Trophoblast cell (in vitro differentiated cells and primary cell): ENCODE data around the gene TAC4.

Source experiments
- DNase-seq, 2 donors: peaks; one replicate each; pipeline ENCODE4 v3.0.0-alpha.2; 2016
- H2AFZ ChIP-seq: 2 replicates; pipeline ENCODE4 v1.6.1; 2013; ENCODE audit warnings: low read length, moderate library complexity, mild to moderate bottlenecking; ENCODE audit not compliant: insufficient read depth, poor library complexity
- H2AK5ac ChIP-seq: 2 replicates; pipeline ENCODE4 v1.6.1; 2013; ENCODE audit warnings: mild to moderate bottlenecking, low read length
- H2BK120ac ChIP-seq: 2 replicates; pipeline ENCODE4 v1.6.1; 2013; ENCODE audit warnings: low read length, mild to moderate bottlenecking, moderate library complexity; ENCODE audit not compliant: insufficient read depth, poor library complexity
- H2BK12ac ChIP-seq: 2 replicates; pipeline ENCODE4 v1.6.1; 2013; ENCODE audit warnings: mild to moderate bottlenecking, low read length, moderate library complexity
- H2BK5ac ChIP-seq: 2 replicates; pipeline ENCODE4 v1.6.1; 2013; ENCODE audit warnings: low read length, low read depth, moderate library complexity, mild to moderate bottlenecking; ENCODE audit not compliant: poor library complexity
- H3K14ac ChIP-seq: 2 replicates; pipeline ENCODE4 v1.6.1; 2013; ENCODE audit warnings: mild to moderate bottlenecking, low read length
- H3K18ac ChIP-seq: 2 replicates; pipeline ENCODE4 v1.6.1; 2013; ENCODE audit warnings: mild to moderate bottlenecking, low read length
- H3K23ac ChIP-seq: 2 replicates; pipeline ENCODE4 v1.6.1; 2013; ENCODE audit warnings: low read length
- H3K27ac ChIP-seq: 2 replicates; pipeline ENCODE4 v1.5.1; 2013; ENCODE audit warnings: low read depth, mild to moderate bottlenecking, inconsistent platforms, low read length, moderate library complexity
- H3K27me3 ChIP-seq: 2 replicates; pipeline ENCODE4 v1.6.1; 2013; ENCODE audit warnings: inconsistent platforms, mild to moderate bottlenecking, low read length, moderate library complexity; ENCODE audit not compliant: insufficient read depth
- H3K36me3 ChIP-seq, 2 experiments: 1 replicate in 1 of 2; 2 replicates in 1 of 2; pipeline ENCODE4 v1.6.1; 2013; ENCODE audit warnings: low read length in 2 of 2, mild to moderate bottlenecking in 2 of 2, moderate library complexity in 1 of 2; ENCODE audit not compliant: insufficient read depth in 2 of 2, control insufficient read depth in 1 of 2
- H3K4ac ChIP-seq: 2 replicates; pipeline ENCODE4 v1.6.1; 2013; ENCODE audit warnings: low read depth, mild to moderate bottlenecking, low read length, moderate library complexity
- H3K4me1 ChIP-seq, 2 experiments: 1 replicate in 1 of 2; 2 replicates in 1 of 2; pipeline ENCODE4 v1.6.1; 2013; ENCODE audit warnings: low read length in 2 of 2, mild to moderate bottlenecking in 2 of 2, moderate library complexity in 1 of 2; ENCODE audit not compliant: insufficient read depth in 2 of 2, control insufficient read depth in 1 of 2
- H3K4me2 ChIP-seq: 2 replicates; pipeline ENCODE4 v1.6.1; 2013; ENCODE audit warnings: inconsistent platforms, mild to moderate bottlenecking, low read length, moderate library complexity
- H3K4me3 ChIP-seq: 2 replicates; pipeline ENCODE4 v1.5.1; 2013; ENCODE audit warnings: mild to moderate bottlenecking, low read depth, low read length, inconsistent platforms
- H3K79me1 ChIP-seq: one replicate; pipeline ENCODE4 v1.6.1; 2013; ENCODE audit warnings: low read length
- H3K79me2 ChIP-seq: 2 replicates; pipeline ENCODE4 v1.6.1; 2013; ENCODE audit warnings: low read length, mild to moderate bottlenecking; ENCODE audit not compliant: control insufficient read depth, insufficient read depth, poor library complexity
- H3K9ac ChIP-seq: 2 replicates; pipeline ENCODE4 v1.6.1; 2013; ENCODE audit warnings: mild to moderate bottlenecking, low read length
- H3K9me3 ChIP-seq: 2 replicates; pipeline ENCODE4 v1.6.1; 2013; ENCODE audit warnings: low read depth, mild to moderate bottlenecking, control low read depth, inconsistent platforms, low read length; ENCODE audit not compliant: insufficient read depth
- H4K12ac ChIP-seq: 2 replicates; pipeline ENCODE4 v1.6.1; 2013; ENCODE audit warnings: low read depth, mild to moderate bottlenecking, low read length, moderate library complexity
- H4K8ac ChIP-seq: 2 replicates; pipeline ENCODE4 v1.6.1; 2013; ENCODE audit warnings: low read depth, mild to moderate bottlenecking, low read length, moderate library complexity
- H4K91ac ChIP-seq: one replicate; pipeline ENCODE4 v1.6.1; 2013; ENCODE audit warnings: low read depth, mild to moderate bottlenecking, low read length, moderate library complexity
- WGBS: extraction: QIAGEN DNeasy Blood & Tissue Kit; methylation state at CpG from one replicate; pipeline ENCODE4 v1.1.7; 2013; ENCODE audit warnings: missing lambda C conversion rate; ENCODE audit not compliant: insufficient read length, insufficient coverage; ENCODE audit errors: extremely low coverage; 5-methylcytosine and 5-hydroxymethylcytosine counted together

The TAC4 gene

GRCh38 chr17:49873466-49873865 lies 25.6 kb upstream of the TAC4 start:
- peak overlapping the region; percentile 39 for H4K8ac ChIP-seq
- no peak overlapping the region for H4K12ac ChIP-seq
- no peak overlapping the region for H2AFZ ChIP-seq
- H3K4ac ChIP-seq, result no peak overlapping the region
- no peak overlapping the region for H3K4me2 ChIP-seq
- no peaks in the 10 kb centered on the region for H3K27me3 ChIP-seq
- no peak overlapping the region for H3K27ac ChIP-seq
- H3K14ac ChIP-seq, result no peak overlapping the region
- no peak overlapping the region for H3K9ac ChIP-seq
- no peak for DNase-seq
- H2BK5ac ChIP-seq, result no peak overlapping the region
- no peak overlapping the region for H3K18ac ChIP-seq
- no peaks in the 10 kb centered on the region for H3K36me3 ChIP-seq
- peaks cover 3% of the 10 kb centered on the region for H3K79me2 ChIP-seq
- no peak overlapping the region for H3K4me3 ChIP-seq
- no peaks in the 10 kb centered on the region for H3K9me3 ChIP-seq
- H2BK12ac ChIP-seq, result no peak overlapping the region
- H2AK5ac ChIP-seq, result no peak overlapping the region
- peaks cover 22 to 25% of the 10 kb centered on the region in 2 experiments for H3K4me1 ChIP-seq
- H3K23ac ChIP-seq, result no peak overlapping the region
- H2BK120ac ChIP-seq, result peak overlapping the region; percentile 7
- H4K91ac ChIP-seq, result peak overlapping the region; percentile 52
- peaks cover 13% of the 10 kb centered on the region for H3K79me1 ChIP-seq
- no CpG with 5 or more reads among the region's 6 CpGs for WGBS

DNA sequence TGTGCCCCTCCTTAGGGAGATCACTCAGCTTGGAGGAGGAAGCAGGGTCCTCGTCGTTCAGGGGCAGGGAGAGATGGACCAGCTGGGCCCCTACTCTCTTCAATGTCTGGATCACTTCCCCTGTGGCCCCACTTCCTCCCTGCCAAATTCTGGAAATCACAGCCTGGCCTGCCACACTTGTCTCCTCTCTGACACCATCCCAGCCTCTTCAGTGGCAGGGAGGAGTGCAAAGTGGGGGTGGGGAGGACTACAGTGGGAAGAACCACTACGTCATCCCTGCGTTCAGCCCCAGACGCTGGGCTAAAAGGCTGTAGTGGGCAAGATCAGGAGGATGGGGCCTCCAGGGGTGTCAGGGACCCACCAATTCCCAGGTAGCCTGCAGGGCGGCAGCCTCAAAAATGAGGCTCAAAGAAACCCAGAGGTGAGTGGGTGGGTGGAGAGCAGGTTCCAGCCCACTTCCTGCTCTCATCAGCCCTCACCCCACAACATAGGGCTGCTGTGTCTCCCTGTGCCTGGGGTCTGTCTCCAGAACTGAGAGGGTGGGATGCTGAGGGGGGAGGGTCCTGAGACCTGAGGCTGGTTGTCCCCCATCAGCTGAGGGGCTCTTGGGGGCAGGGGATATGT lies 25.0 kb upstream of the TAC4 start:
- Histone ChIP-seq H2BK12ac (peak overlapping the region; percentile 74), H3K4me1 (peaks cover 22 to 25% of the 10 kb centered on the region in 2 experiments), H3K14ac (peak overlapping the region; percentile 9), H2AFZ (no peak overlapping the region), H4K12ac (no peak overlapping the region), H4K91ac (peak overlapping the region; percentile 78), H3K4me2 (no peak overlapping the region), H4K8ac (peak overlapping the region; percentile 45), H3K4ac (no peak overlapping the region), H3K79me1 (peaks cover 13% of the 10 kb centered on the region), H3K27ac (no peak overlapping the region), H3K36me3 (no peaks in the 10 kb centered on the region), H3K18ac (peak overlapping the region; percentile 13), H2BK120ac (peak overlapping the region; percentile 21), H3K4me3 (no peak overlapping the region), H2AK5ac (peak overlapping the region; percentile 75), H3K79me2 (peaks cover 3% of the 10 kb centered on the region), H3K9ac (no peak overlapping the region), H3K27me3 (no peaks in the 10 kb centered on the region), H3K23ac (no peak overlapping the region), H3K9me3 (no peaks in the 10 kb centered on the region), H2BK5ac (no peak overlapping the region)
- DNase-seq, result no peak
- no CpG with 5 or more reads among the region's 6 CpGs for WGBS

GRCh38 chr17:49871211-49871610 lies 23.3 kb upstream of the TAC4 start:
- WGBS, result no CpG with 5 or more reads among the region's 7 CpGs
- no peak overlapping the region for H2BK120ac ChIP-seq
- H4K91ac ChIP-seq, result peak overlapping the region; percentile 33

GRCh38 chr17:49870298-49870697 lies 22.4 kb upstream of the TAC4 start:
- Histone ChIP-seq H3K79me1 (peaks cover 17% of the 10 kb centered on the region), H3K9ac (no peak overlapping the region), H2BK5ac (no peak overlapping the region), H3K4me1 (peaks cover 26 to 29% of the 10 kb centered on the region in 2 experiments), H3K9me3 (no peaks in the 10 kb centered on the region), H3K36me3 (no peaks in the 10 kb centered on the region), H3K4me2 (no peak overlapping the region), H3K23ac (no peak overlapping the region), H2BK120ac (no peak overlapping the region), H3K27ac (no peak overlapping the region), H2AFZ (no peak overlapping the region), H3K18ac (no peak overlapping the region), H2BK12ac (no peak overlapping the region), H3K4ac (no peak overlapping the region), H4K91ac (no peak overlapping the region), H3K79me2 (peaks cover 6% of the 10 kb centered on the region), H3K14ac (no peak overlapping the region), H3K27me3 (no peaks in the 10 kb centered on the region), H3K4me3 (no peak overlapping the region), H4K8ac (no peak overlapping the region), H4K12ac (no peak overlapping the region), H2AK5ac (peak overlapping the region; percentile 13)
- no peak for DNase-seq
- 100% methylated on average over 1 of the region's 11 CpGs for WGBS

More at GRCh38 chr17:49871211-49871610, 23.3 kb upstream of the TAC4 start:
- Histone ChIP-seq H3K79me2 (peaks cover 3% of the 10 kb centered on the region), H3K14ac (no peak overlapping the region), H2AK5ac (peak overlapping the region; percentile 14), H3K23ac (no peak overlapping the region), H3K4me1 (peaks cover 22 to 27% of the 10 kb centered on the region in 2 experiments), H3K9ac (no peak overlapping the region), H3K4ac (no peak overlapping the region), H3K27me3 (no peaks in the 10 kb centered on the region), H2BK12ac (no peak overlapping the region), H3K36me3 (no peaks in the 10 kb centered on the region), H3K4me2 (no peak overlapping the region), H3K79me1 (peaks cover 13% of the 10 kb centered on the region), H3K18ac (no peak overlapping the region), H3K9me3 (no peaks in the 10 kb centered on the region), H4K8ac (no peak overlapping the region), H2AFZ (no peak overlapping the region), H4K12ac (no peak overlapping the region), H3K4me3 (no peak overlapping the region), H2BK5ac (no peak overlapping the region), H3K27ac (no peak overlapping the region)
- no peak for DNase-seq
